ENCODE measurements around the gene LCNL1.
"Not testable (repeated sequence)": the region's sequence is repeated elsewhere in the genome, so short reads cannot be mapped to it uniquely, and the experiment has no call there.

Gene LCNL1

DNA sequence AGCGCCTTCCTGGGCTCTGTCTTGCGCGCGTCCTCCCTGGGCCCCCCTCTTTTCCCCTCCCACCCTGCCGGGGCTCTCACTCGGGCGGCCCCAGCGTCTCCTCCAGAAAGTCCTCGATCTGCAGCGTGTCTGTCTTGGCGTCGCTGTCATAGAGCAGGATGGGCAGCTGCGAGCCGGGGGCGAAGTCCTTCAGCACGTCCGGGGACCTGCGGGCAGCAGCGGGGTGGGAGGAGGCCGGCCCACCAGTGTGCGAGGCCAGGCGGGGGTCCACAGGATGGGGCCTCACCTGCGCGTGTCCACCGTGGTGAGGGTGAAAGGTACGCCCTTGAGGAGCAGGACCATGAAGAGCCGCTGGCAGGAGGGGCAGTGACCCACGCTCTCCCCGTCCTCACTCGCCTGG lies 12.6 kb downstream of the LCNL1 start:
- no peak for DNase-seq

GRCh38 chr9:136995772-136996311 lies 13.0 kb downstream of the LCNL1 start:
- DNase-seq = no peak

DNA sequence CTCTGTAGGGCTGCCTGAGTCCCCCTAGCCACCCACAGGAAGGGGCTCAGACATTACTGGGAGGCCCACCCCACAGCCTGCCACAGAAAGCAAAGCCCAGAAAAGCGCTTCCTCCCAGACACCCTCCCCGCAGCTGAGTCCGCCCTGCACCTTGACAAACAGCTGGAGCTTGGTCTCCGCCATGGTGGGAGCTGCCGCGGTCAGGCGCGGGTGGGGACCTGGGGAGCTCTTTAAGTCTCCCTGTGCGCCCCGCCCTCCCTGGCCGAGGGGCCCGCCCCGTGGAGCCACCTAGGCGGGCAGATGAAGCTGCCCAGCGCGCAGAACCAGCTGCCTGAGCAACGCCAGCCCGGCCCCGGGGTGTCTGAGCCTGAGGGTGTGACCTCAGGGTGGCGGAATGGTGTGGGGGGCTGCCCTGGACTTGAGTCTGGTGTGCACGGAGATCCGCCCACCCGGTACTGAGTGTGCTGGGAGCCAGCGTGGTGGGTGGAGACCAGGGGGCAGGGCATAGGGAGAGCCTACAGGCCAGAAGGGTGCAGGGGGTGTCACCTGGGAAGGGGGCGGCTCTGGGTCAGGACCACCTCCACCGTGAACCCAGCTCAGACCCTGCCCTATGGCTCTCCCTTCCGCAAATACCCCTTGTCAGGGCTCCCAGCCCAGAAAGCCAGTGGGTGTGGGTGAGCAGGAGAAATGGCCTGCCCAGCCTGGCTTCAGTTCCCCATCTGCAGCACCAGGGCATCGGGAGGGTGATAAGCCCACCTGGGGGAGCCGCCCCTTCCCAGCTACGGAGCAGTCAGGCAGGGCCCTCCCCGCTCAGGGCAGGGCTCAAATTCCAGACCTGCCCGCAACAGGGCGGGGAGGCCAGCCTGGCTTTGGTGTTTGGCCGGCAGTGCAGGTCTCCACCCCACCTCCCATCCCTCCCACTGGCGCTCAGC lies 13.8 kb downstream of the LCNL1 start, which contains the start of gene CLIC3:
Gene CLIC3, minus strand, starts transcription at position 208 of the 932 bp plus-strand sequence. Its CDS starts 25 bp downstream, at position 183.
- DNase-seq = no peak

DNA sequence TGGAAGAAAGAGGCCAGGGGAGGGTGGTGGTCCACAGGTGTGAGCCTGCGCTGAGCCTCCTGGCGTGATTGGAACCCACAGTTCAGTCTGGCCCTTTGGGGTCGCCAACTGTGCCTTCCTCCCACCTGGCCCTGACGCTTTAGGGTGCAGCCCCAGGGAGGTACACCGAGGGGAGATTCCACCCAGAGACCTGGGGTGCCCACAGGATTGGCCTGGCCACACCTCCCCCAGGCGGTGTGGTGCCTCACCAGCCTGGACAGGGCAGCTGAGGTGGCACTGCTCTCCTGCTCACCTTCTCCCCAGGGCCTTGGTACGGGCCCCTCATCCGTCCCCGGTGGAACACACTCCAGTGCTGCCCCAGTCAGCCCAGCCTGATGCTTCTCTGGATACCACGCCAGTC lies 14.6 kb downstream of the LCNL1 start:
- no peak for DNase-seq

DNA sequence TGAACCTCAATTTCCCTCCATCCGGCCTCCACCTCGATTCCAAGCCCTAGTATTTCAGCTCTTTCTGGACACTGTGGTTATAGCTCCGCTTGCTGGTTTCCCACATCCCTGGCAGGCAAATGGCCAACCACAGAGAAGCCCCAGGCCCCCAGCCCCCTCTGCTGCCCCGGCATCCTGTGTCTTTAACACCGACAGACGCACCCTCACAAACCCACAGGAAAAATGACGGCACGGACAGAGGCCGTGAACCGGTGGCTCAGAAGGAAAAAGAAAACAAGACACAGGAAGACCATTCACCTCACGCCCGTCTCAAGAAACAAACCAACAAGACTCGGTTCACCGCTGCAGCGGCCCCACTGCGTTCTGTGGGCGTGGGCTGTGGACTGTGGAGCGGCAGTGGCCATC lies 15.0 kb downstream of the LCNL1 start:
- no peak for DNase-seq

DNA sequence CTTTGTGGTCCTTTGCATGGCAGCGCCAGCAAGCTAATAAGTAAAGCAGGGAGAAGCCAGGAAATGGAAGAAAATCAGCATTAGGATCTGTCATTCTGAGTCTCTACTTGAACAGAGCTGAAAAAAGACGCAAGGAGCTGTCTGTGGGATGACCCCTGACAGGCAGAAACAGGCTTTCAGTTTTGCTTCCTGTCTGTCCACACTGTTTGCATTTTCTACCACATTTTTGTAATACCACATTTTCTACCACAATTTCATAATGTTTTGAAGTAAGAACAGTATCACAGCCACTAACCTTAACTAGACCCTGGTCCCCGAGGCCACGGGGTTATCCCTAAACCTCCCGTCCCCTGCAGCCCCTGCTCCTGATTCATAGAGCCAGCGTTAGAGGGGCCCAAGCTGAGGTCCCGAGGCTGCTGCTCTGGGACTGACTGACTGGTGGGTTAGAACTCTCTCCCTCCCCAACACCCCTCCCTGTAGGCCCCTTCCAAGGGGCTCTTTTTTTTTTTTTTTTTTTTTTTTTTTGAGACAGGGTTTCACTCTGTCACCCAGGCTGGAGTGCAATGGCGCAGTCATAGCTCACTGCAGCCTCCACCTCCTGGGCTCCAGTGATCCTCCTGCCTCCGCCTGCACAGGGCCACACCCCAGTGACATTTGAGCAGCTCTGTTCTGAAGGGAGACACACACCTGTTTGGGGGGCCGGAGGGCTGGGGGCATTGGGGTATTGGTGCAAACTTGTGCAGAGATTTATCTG lies 17.6 kb downstream of the LCNL1 start:
- no peak for DNase-seq

DNA sequence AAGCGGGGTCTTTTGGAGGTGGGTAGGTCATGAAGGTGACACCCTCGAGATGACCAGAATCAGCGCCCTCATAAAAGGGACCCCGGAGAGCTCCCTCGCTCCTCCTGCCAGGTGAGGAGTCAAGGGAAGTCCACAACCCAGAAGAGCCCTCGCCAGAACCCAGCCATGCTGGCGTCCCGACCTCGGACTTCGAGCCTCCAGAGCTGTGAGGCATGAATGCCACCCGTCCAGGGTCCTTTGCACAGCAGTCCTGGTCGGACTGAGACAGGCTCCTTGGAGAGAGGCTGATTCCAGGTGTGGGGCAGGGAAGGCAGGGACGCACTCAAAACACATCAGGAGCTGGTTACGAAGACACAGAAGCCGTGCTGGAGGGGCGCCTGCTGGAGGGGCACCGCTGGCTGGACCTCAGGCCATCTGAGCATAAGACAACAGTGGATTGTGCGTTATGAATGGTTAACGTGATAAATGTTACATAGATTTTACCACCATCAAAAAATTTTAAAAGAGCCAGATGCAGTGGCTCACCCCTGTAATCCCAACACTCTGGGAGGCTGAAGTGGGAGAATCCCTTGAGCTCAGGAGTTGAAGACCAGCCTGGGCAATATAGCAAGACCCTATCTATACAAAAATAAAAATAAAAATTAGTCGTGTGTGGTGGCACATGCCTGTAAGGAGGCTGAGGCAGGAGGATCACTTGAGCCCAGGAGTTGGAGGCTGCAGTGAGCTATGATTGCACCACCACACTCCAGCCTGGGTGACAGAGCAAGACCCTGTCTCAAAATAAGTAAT lies 19.3 kb downstream of the LCNL1 start:
- DNase-seq = no peak

DNA sequence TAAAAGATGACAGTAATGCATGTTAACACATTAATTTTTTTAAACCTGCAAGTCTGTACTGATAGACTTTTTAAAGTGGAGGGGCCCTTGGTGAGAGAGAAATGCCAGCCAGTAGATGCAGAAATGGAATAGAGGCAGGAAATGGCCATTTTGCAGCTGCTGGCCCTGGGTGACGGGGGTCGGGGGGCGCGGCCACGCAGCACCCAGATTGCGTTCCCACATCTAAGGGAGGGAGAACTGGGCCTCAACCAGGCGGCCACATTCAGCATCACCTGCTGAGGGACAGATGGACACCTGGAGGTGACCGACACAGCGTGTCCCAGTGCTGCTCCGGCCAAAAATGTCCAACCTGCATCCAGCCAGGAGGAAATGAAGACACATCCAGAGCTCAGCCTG lies 19.9 kb downstream of the LCNL1 start:
- DNase-seq = no peak

DNA sequence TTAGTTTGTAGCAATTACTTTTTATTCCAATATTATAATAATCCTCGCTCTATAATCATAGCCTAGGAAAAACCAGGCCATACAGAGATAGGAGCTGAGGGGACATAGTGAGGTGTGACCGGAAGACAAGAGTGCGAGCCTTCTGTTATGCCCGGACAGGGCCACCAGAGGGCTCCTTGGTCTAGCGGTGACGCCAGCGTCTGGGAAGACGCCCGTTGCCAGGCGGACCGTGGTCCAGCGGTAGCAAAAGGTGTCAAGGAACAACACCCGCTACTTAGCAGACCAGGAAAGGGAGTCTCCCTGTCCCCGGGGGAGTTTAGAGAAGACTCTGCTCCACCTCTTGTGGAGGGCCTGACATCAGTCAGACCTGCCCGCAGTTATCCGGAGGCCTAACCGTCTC lies 21.5 kb downstream of the LCNL1 start:
- not testable (repeated sequence) for DNase-seq

- DNase-seq = no peak
These were observed 23.6 kb downstream of the LCNL1 start for GRCh38 chr9:137006116-137007003.

GRCh38 chr9:137007108-137007815 lies 24.5 kb downstream of the LCNL1 start:
- no peak for DNase-seq

DNA sequence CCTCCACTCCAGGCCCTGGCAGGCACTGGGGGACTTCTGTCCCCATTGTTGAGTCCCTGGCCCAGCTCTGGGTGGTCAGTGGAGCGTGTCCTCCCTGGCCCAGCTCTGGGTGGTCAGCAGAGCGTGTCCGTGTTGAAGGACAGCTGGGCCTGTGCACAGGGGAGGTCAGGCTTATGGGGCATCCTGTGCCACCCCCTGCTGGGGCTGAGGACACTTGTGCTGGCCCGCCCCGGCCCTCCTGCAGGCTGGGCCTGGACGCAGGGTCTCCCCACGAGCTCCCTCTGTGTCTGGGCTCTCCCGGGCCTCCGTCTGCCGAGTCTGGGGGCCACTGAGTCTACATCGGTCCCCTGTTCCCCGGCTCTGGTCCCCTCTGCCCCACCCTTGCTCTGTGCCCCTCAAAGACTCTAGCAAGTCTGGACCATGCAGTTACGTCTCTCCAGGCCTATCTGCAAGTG lies 25.1 kb downstream of the LCNL1 start:
- DNase-seq = no peak

DNA sequence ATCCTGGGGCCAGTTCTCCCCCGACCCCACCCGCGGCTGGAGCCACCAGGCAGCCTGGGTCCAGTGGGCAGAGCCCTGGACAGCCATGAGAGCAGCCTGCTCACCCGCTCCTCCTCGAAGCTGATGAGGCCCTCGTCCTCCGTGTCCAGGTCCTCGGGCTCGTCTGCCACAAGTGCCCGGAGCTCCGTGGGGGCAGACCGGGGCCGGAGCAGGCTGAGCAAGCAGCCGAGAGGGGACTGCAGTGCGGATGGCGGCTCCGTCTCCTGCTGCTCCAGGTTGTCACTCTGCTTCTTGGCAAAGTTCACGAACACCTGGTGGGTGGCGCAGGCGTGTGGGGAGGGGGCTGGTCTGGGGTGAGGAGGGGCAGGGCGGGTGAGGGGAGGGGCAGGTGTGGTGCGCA lies 25.5 kb downstream of the LCNL1 start:
- no peak for DNase-seq

GRCh38 chr9:137009217-137009616 lies 26.4 kb downstream of the LCNL1 start:
- no peak for DNase-seq

DNA sequence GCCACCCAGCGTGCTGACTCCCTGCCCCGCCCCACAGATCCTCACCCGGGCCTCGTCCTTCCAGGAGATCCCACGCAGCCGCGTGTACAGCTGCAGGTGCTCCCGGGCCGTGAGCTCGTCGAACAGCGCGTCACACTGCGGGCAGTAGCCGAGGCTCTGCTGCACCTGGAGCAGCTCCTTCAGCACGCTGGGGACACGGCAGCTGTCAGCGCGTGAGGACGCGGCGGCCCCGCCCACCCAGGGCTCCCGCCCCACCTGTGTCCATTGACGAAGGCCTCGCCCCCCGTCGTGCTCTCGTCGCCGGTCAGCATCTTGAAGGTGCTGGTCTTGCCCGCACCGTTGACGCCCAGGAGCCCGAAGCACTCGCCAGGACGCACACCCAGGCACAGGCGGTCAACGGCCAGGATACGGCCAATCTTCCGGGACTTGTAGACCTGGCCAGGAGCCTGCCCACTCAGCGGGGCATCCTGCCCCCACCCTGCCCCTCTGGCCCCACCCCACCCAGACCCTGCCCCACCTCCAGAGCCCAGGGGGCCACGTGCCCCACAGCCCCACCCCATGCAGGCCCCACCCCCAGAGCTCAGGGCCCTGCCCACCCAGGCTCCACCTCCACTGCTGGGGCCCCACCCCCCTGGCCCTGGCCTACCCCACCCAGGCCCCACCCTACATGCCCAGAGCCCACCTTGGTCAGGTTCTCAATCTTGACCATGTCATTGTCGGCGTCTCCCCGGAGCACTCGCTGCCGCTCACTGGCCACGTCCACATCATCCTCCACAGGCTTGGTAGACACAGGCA lies 27.3 kb downstream of the LCNL1 start:
- DNase-seq = no peak

GRCh38 chr9:137011156-137011555 lies 28.4 kb downstream of the LCNL1 start:
- DNase-seq = no peak

DNA sequence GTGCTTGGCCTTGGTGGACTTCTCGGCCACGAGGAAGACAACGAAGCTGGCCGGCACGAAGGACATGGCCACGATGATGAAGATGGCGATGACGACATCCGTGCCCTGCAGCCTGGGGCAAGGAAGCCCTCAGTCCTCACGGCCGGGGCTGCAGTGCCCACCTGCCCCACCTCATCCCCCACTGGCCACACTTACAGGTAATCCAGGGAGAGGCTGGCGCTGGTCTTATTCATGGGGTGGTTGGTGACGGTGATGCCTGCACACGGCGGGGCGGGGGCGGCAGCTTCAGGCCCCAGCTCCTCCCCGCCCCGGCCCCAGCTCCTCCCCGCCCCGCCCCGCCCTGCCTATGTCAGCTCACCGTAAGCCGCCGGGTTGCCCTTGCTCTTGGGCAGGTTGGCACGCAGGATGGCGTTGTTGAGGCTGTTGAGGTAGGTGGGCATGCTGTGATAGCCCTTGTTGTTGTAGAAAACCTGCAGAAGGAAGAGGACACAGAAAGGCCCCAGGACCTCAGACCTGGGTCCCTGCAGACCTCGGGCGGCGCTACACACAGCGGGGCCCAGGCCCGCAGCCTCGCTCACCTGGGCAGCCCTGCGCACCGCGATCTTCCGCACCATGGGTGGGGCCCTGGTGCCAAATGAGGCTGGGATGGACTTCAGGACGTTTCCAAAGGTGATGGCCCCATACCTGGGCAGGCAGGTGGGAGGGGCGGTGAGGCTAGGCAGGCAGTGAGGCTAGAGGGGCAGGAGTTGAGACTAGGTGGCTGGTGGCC lies 29.3 kb downstream of the LCNL1 start:
- no peak for DNase-seq

DNA sequence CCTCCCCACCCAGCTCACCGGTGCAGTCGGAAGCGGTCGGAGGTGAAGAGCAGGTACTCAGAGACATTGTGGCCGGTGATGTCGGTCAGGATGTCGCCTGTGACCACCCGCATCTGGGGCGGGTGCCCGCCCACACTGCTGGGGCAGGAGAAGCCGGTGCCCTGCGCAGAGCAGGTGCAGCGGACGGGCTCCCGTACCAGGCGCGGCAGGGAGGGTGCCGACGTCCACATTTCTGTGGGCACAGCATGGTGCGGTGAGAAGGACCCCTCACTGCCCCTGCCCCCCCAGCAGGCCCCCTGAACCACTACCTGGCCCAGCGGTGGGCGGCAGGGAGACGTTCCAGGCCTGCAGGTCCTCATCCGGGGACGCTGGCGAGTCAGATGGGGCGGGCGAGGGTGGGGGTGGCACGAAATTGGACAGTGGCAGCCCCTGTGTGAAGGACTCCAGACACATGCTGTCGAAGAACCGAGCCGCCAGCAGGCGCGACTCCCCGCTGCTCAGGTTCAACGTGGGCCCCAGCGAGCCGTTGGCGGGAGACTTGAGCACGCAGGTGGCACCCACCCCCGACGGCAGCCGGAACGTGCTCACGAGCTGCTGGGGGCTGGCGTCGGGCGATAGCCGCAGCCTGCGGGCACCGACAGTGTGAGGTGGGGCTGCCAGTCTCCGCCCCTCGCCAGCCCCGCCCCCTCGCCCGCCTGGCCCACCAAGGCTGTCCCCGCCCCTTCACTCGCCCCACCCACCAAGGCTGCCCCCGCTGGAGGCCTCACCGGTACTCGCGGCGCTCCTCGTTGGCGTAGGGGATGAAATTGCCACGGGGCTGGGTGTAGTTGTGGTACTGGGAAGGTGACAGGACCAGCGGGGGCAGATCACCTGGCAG lies 30.1 kb downstream of the LCNL1 start:
- no peak for DNase-seq

Data from NCI-H187 (cell line).